Subcutaneous abdominal adipose tissue (tissue), 5 donors: ENCODE data around the gene RERGL.

Experiments used
- H3K27ac ChIP-seq: one replicate; pipeline ENCODE4 v1.7.0; 2013; ENCODE audit warnings: low read depth, mild to moderate bottlenecking, inconsistent platforms, low read length, moderate library complexity
- H3K27me3 ChIP-seq, 5 donors: one replicate each; pipeline ENCODE4 v1.7.0; 2013; ENCODE audit warnings: low read length in 5 of 5, inconsistent platforms in 1 of 5; ENCODE audit not compliant: control insufficient read depth in 5 of 5, insufficient read depth in 4 of 5
- H3K36me3 ChIP-seq, 5 donors: one replicate each; pipeline ENCODE4 v1.7.0; 2013; ENCODE audit warnings: low read length in 5 of 5; ENCODE audit not compliant: control insufficient read depth in 5 of 5, insufficient read depth in 5 of 5
- H3K4me1 ChIP-seq, 5 donors: one replicate each; pipeline ENCODE4 v1.7.0; 2013; ENCODE audit warnings: low read length in 5 of 5, mild to moderate bottlenecking in 3 of 5, moderate library complexity in 1 of 5; ENCODE audit not compliant: control insufficient read depth in 5 of 5, insufficient read depth in 5 of 5
- H3K4me3 ChIP-seq, 5 donors: one replicate each; pipeline ENCODE4 v1.7.0; 2013; ENCODE audit warnings: low read length in 5 of 5, low read depth in 1 of 5
- H3K9ac ChIP-seq, 5 donors: one replicate each; pipeline ENCODE4 v1.7.0; 2013; ENCODE audit warnings: low read length in 5 of 5, mild to moderate bottlenecking in 4 of 5, moderate library complexity in 3 of 5
- H3K9me3 ChIP-seq, 5 donors: one replicate each; pipeline ENCODE4 v1.7.0; 2013; ENCODE audit warnings: low read length in 5 of 5; ENCODE audit not compliant: control insufficient read depth in 5 of 5
- donor health status: healthy.
- donor health status: healthy.
- donor health status: healthy.
- donor health status: healthy.
- donor health status: healthy.

RERGL gene

GRCh38 chr12:18090093-18090492 lies at the start of gene RERGL:
Gene RERGL (minus strand): TSS chr12:18090193. CDS start chr12:18090140, 53 bp downstream.
- no peak within 1 kb of the TSS for H3K27ac ChIP-seq
- no peaks in the 10 kb centered on the region for H3K9me3 ChIP-seq
- H3K4me1 ChIP-seq: no peaks in the 10 kb centered on the region
- H3K9ac ChIP-seq: no peak within 1 kb of the TSS
- no peaks in the 10 kb centered on the region for H3K36me3 ChIP-seq
- H3K4me3 ChIP-seq: no peak within 1 kb of the TSS
- no peaks in the 10 kb centered on the region for H3K27me3 ChIP-seq

GRCh38 chr12:18139254-18139653 lies 49.3 kb upstream of the RERGL start:
- Histone ChIP-seq H3K36me3 (no peaks in the 10 kb centered on the region), H3K27ac (no peak overlapping the region), H3K4me3 (no peak overlapping the region), H3K9me3 (no peaks in the 10 kb centered on the region), H3K9ac (no peak overlapping the region), H3K27me3 (no peaks in the 10 kb centered on the region), H3K4me1 (peaks cover 0 to 15% (median 6%) of the 10 kb centered on the region in 5 donors)

DNA sequence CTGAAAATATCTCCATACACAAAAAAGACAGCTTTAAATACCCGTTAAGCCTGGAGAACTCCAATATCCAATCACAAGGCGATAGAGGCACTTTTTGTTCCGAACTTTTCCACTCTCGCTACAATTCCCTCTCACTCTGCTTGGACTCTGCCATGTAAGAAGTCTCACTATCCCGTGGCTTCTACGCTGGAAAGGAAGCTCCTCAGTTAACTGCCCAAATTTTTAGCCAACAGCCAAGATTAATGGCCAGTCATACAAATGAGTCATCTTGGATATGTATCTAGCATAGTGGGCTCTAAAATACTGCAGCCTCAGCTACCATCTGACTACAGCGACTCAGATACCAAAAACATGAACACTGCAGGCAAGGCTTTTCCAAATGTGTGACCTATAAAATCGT lies 45.5 kb upstream of the RERGL start:
- no peak overlapping the region for H3K9ac ChIP-seq
- no peaks in the 10 kb centered on the region for H3K27me3 ChIP-seq
- H3K27ac ChIP-seq: no peak overlapping the region
- peaks cover 0 to 6% (median 0%) of the 10 kb centered on the region in 5 donors for H3K4me1 ChIP-seq
- no peaks in the 10 kb centered on the region for H3K36me3 ChIP-seq
- no peaks in the 10 kb centered on the region for H3K9me3 ChIP-seq
- no peak overlapping the region for H3K4me3 ChIP-seq

GRCh38 chr12:18135086-18135485 lies 45.1 kb upstream of the RERGL start:
- Histone ChIP-seq H3K9me3 (no peaks in the 10 kb centered on the region), H3K27ac (no peak overlapping the region), H3K4me3 (no peak overlapping the region), H3K36me3 (no peaks in the 10 kb centered on the region), H3K9ac (no peak overlapping the region), H3K27me3 (no peaks in the 10 kb centered on the region), H3K4me1 (peaks cover 0 to 6% (median 0%) of the 10 kb centered on the region in 5 donors)

DNA sequence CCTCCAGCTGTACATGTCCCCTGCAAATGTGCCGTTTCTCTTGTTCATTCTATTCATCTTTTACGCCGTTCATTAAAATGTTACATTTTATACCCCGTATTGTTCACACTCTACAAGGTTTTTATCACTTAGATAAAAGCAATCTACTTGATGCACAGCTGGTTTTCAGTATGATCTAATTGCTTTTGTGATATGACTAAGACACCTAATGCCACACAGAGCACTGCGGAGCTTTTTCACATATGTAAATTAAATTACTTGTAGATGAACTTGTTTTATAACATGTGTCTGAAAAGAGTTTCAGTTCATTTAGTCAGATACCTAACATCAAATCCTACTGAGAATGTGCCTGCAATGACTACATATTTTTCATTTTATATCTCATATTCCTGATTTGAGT lies 40.9 kb upstream of the RERGL start:
- Histone ChIP-seq H3K9me3 (peaks cover 0 to 10% (median 6%) of the 10 kb centered on the region in 5 donors), H3K36me3 (no peaks in the 10 kb centered on the region), H3K9ac (no peak overlapping the region), H3K4me1 (peaks cover 0 to 6% (median 0%) of the 10 kb centered on the region in 5 donors), H3K4me3 (no peak overlapping the region), H3K27ac (no peak overlapping the region), H3K27me3 (no peaks in the 10 kb centered on the region)

- Histone ChIP-seq H3K27me3 (no peaks in the 10 kb centered on the region), H3K9me3 (peaks cover 0 to 12% (median 11%) of the 10 kb centered on the region in 5 donors), H3K4me1 (no peaks in the 10 kb centered on the region), H3K4me3 (no peak overlapping the region), H3K9ac (no peak overlapping the region), H3K36me3 (no peaks in the 10 kb centered on the region), H3K27ac (no peak overlapping the region)
Observed at GRCh38 chr12:18123707-18124106, 33.7 kb upstream of the RERGL start.

DNA sequence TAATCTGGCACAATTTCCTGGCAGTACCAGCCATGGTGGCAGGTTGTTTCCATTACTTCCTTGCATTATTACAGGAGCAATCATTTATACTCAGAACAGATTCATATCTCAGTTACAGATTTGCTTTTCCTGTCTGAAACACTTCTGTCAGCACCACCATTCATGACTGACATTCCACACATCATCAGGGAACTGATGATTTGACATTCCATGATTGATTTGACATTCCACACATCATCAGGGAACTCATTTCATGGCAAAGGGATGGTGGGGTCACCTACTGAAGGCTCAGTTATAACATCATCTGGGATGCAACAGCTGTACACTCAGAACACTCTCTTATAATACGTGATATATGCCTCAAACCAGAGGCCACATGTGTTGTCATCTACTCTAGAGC lies 30.9 kb upstream of the RERGL start:
- Histone ChIP-seq H3K27me3 (no peaks in the 10 kb centered on the region), H3K4me3 (no peak overlapping the region), H3K9ac (no peak overlapping the region), H3K36me3 (no peaks in the 10 kb centered on the region), H3K27ac (no peak overlapping the region), H3K9me3 (peaks cover 0 to 6% (median 3%) of the 10 kb centered on the region in 5 donors), H3K4me1 (no peaks in the 10 kb centered on the region)

GRCh38 chr12:18108611-18109010 lies 18.6 kb upstream of the RERGL start:
- no peaks in the 10 kb centered on the region for H3K27me3 ChIP-seq
- no peak overlapping the region for H3K9ac ChIP-seq
- H3K36me3 ChIP-seq: no peaks in the 10 kb centered on the region
- H3K27ac ChIP-seq: no peak overlapping the region
- no peaks in the 10 kb centered on the region for H3K9me3 ChIP-seq
- no peak overlapping the region for H3K4me3 ChIP-seq
- H3K4me1 ChIP-seq: no peaks in the 10 kb centered on the region

GRCh38 chr12:18103624-18104023 lies 13.6 kb upstream of the RERGL start:
- H3K9ac ChIP-seq: no peak overlapping the region
- H3K4me1 ChIP-seq: no peaks in the 10 kb centered on the region
- no peak overlapping the region for H3K27ac ChIP-seq
- H3K9me3 ChIP-seq: no peaks in the 10 kb centered on the region
- no peak overlapping the region for H3K4me3 ChIP-seq
- no peaks in the 10 kb centered on the region for H3K27me3 ChIP-seq
- no peaks in the 10 kb centered on the region for H3K36me3 ChIP-seq

DNA sequence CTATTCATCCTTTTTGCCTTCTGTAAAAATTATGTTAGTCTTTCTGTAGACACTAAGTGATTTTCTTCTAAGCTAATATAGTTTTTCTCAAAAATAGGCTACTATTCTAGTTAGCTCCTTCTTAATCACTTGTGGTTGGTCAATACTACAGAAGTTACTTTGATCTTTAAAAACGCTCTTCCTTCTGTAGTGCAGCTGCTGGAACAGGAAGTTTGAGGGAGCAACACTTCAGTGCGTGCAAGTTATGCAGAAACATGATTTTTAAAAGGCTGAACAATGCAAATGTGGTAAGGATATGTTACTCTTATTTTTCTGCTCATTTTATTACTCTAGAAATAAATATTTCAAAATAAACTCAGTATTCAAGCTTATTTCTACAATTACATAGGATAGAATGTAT lies 11.1 kb upstream of the RERGL start:
- H3K9ac ChIP-seq: no peak overlapping the region
- H3K27me3 ChIP-seq: no peaks in the 10 kb centered on the region
- H3K36me3 ChIP-seq: no peaks in the 10 kb centered on the region
- no peak overlapping the region for H3K4me3 ChIP-seq
- H3K4me1 ChIP-seq: no peaks in the 10 kb centered on the region
- peaks cover 0 to 9% (median 0%) of the 10 kb centered on the region in 5 donors for H3K9me3 ChIP-seq
- no peak overlapping the region for H3K27ac ChIP-seq

GRCh38 chr12:18084080-18084479 lies 5.9 kb downstream of the RERGL start:
- H3K4me3 ChIP-seq: no peak overlapping the region
- peaks cover 0 to 4% (median 3%) of the 10 kb centered on the region in 5 donors for H3K4me1 ChIP-seq
- H3K9me3 ChIP-seq: no peaks in the 10 kb centered on the region
- no peaks in the 10 kb centered on the region for H3K36me3 ChIP-seq
- H3K9ac ChIP-seq: no peak overlapping the region
- H3K27ac ChIP-seq: no peak overlapping the region
- H3K27me3 ChIP-seq: no peaks in the 10 kb centered on the region
